CD14-positive monocyte (primary cell): ENCODE measurements around the gene RABL6. TPM values are rescaled to one million over a fixed set of nuclear protein-coding genes. Genes with fewer than 3 reads are reported as not detected.
A peak's percentile ranks its signal among the peaks of the same experiment; 100 is the strongest.

Experiments
- DNase-seq, 3 donors: peaks; one replicate each; pipeline ENCODE4 v3.0.0-alpha.2; 2011 to 2022
- H2AFZ ChIP-seq: 2 replicates; pipeline ENCODE4 v1.6.0; 2012; ENCODE audit warnings: mild to moderate bottlenecking, low read depth, low read length, inconsistent platforms; ENCODE audit not compliant: insufficient read depth, poor library complexity, severe bottlenecking
- H3K27ac ChIP-seq, 2 donors: 1 replicate in 1 of 2; 2 replicates in 1 of 2; pipeline ENCODE4 v1.5.1; 2012 to 2013; ENCODE audit warnings: low read length in 2 of 2, control low read depth in 1 of 2, inconsistent platforms in 1 of 2, low read depth in 1 of 2, mild to moderate bottlenecking in 1 of 2
- H3K27me3 ChIP-seq, 2 donors: one replicate each; pipeline versions ENCODE4 v1.6.0 to v1.6.1; 2011 to 2013; ENCODE audit warnings: low read length in 2 of 2; ENCODE audit not compliant: control insufficient read depth in 2 of 2, insufficient read depth in 2 of 2
- H3K36me3 ChIP-seq, 2 donors: replicated peaks in 1 of 2; 1 replicate in 1 of 2; 2 replicates in 1 of 2; pipeline versions ENCODE4 v1.5.1 to v1.6.1; 2012 to 2013; ENCODE audit warnings: low read length in 2 of 2, control low read depth in 1 of 2, inconsistent platforms in 1 of 2, mild to moderate bottlenecking in 1 of 2; ENCODE audit not compliant: insufficient read depth in 2 of 2, control insufficient read depth in 1 of 2
- H3K4me1 ChIP-seq, 2 donors: 1 replicate in 1 of 2; 2 replicates in 1 of 2; pipeline versions ENCODE4 v1.5.1 to v1.6.1; 2012 to 2013; ENCODE audit warnings: low read length in 2 of 2, control low read depth in 1 of 2, inconsistent platforms in 1 of 2, mild to moderate bottlenecking in 1 of 2, moderate library complexity in 1 of 2; ENCODE audit not compliant: insufficient read depth in 2 of 2, control insufficient read depth in 1 of 2
- H3K4me2 ChIP-seq: replicated peaks from 2 replicates; pipeline ENCODE3; 2012; ENCODE audit warnings: low read length, moderate library complexity, mild to moderate bottlenecking; ENCODE audit not compliant: poor library complexity, severe bottlenecking; ENCODE audit errors: extremely low read depth
- H3K4me3 ChIP-seq, 3 experiments: fragments of 200-600 bp in 1 of 3; sonication (generic) in 1 of 3; replicated peaks in 1 of 3; 1 replicate in 2 of 3; 2 replicates in 1 of 3; pipeline ENCODE4 v1.5.1; 2011 to 2013; ENCODE audit warnings: low read length in 3 of 3, mild to moderate bottlenecking in 3 of 3, control low read depth in 2 of 3, low read depth in 2 of 3, inconsistent platforms in 1 of 3, moderate library complexity in 1 of 3
- H3K79me2 ChIP-seq: 2 replicates; pipeline ENCODE4 v1.6.0; 2012; ENCODE audit warnings: mild to moderate bottlenecking, control low read depth, inconsistent platforms, low read length, moderate library complexity; ENCODE audit not compliant: insufficient read depth
- H3K9ac ChIP-seq: 2 replicates; pipeline ENCODE4 v1.6.0; 2017; ENCODE audit warnings: low read length, mild to moderate bottlenecking; ENCODE audit not compliant: insufficient read depth, poor library complexity, severe bottlenecking
- H3K9me3 ChIP-seq, 2 donors: replicated peaks in 1 of 2; 1 replicate in 1 of 2; 2 replicates in 1 of 2; pipeline versions ENCODE4 v1.5.1 to v1.6.1; 2012 to 2013; ENCODE audit warnings: low read length in 2 of 2, control low read depth in 1 of 2; ENCODE audit not compliant: control insufficient read depth in 1 of 2, insufficient read depth in 1 of 2
- H4K20me1 ChIP-seq: 2 replicates; pipeline ENCODE4 v1.6.0; 2012; ENCODE audit warnings: mild to moderate bottlenecking, low read length, control low read depth, moderate library complexity; ENCODE audit not compliant: insufficient read depth
- H3K27ac Mint-ChIP-seq, 7 donors: one replicate each; pipeline ENCODE4 v1.8.0; 2020; ENCODE audit warnings: mild to moderate bottlenecking in 7 of 7, mixed read lengths in 7 of 7, moderate library complexity in 6 of 7, inconsistent platforms in 2 of 7
- H3K27me3 Mint-ChIP-seq, 3 donors: one replicate each; pipeline ENCODE4 v1.8.0; 2021 to 2022; ENCODE audit warnings: low read depth in 3 of 3, mild to moderate bottlenecking in 3 of 3, mixed read lengths in 3 of 3, moderate library complexity in 3 of 3, inconsistent platforms in 1 of 3
- H3K36me3 Mint-ChIP-seq, 2 donors: one replicate each; pipeline ENCODE4 v1.8.0; 2020; ENCODE audit warnings: mixed read lengths in 2 of 2, inconsistent platforms in 1 of 2, mild to moderate bottlenecking in 1 of 2
- H3K4me1 Mint-ChIP-seq: one replicate; pipeline ENCODE4 v1.8.0; 2020; ENCODE audit warnings: mild to moderate bottlenecking, mixed read lengths
- H3K4me3 Mint-ChIP-seq, 2 donors: one replicate each; pipeline ENCODE4 v1.8.0; 2020; ENCODE audit warnings: mild to moderate bottlenecking in 2 of 2, mixed read lengths in 2 of 2, moderate library complexity in 1 of 2
- H3K9me3 Mint-ChIP-seq, 7 donors: one replicate each; pipeline ENCODE4 v1.8.0; 2020 to 2022; ENCODE audit warnings: mixed read lengths in 7 of 7, mild to moderate bottlenecking in 6 of 7, moderate library complexity in 6 of 7, inconsistent platforms in 2 of 7
- WGBS: methylation state at CpG from one replicate; pipeline ENCODE4 v1.1.5; 2013; ENCODE audit warnings: missing lambda C conversion rate; ENCODE audit not compliant: insufficient coverage; 5-methylcytosine and 5-hydroxymethylcytosine counted together
- intact Hi-C, 2 donors: fragments of 100-400 bp; cut with micrococcal nuclease; formaldehyde crosslinking; loops; one replicate each; pipeline versions ENCODE4 v1.15.0 to v1.15.1; 2023
- polyA plus RNA-seq, 3 donors: library from polyadenylated mRNA; depleted of rRNA in 1 of 3; unstranded in 2 of 3; stranded (reverse) in 1 of 3; fragments of 300-500 nt in 2 of 3; fragments of >200 nt in 1 of 3; fragmentation: Illumina TruSeq in 2 of 3; gene quantifications; 1 replicate in 2 of 3; 2 replicates in 1 of 3; pipeline ENCODE4 v1.2.3, GENCODE V29; 2012 to 2021
- TF ChIP-seq, protein P1 (sequence below): fragments of 200-600 bp; IDR thresholded peaks from one replicate; pipeline ENCODE4 v1.8.0; 2022; ENCODE audit warnings: antibody characterized with exemption, mild to moderate bottlenecking

Gene RABL6
- polyA plus RNA-seq, 3 donors, result 6.7 to 30.9 (median 8.1) TPM

DNA sequence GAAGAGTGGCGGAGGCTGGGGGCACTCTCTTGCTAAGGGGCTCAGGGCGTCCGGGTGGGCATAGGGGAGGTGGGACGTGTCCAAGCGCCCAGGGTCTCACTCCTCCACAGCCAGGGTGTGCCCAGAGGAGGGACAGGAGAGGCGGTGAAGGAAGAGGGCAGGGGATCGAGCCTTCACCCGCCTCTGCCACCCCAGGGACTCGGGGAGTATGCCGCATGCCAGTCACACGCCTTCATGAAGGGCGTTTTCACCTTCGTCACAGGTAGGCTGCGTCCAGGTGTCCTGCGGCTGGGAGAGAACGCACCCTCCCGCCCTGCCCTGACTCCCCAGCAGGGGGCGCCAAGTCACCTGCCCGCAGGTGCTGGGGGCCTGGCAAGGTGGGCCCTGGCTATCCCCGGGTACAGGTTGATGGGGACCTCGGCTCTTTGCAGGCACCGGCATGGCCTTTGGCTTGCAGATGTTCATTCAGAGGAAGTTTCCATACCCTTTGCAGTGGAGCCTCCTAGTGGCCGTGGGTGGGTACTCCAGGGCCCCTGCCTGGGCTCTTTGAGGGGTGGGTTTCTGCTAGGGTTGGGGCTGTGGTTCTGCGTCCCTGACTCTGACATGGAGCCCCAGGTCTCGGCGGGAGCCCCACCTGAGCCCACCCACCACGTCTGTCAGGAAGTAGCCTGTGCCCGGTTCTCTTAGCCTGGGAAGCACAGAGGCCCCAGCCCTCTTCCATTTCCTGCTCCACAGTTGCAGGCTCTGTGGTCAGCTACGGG lies 16.1 kb upstream of the RABL6 start:
- under 1% methylated on average over 24 of the region's 29 CpGs for WGBS
- Mint-ChIP-seq H3K4me3 (peak overlapping the region; percentile 75 to 84), H3K36me3 (peaks cover 12% of the 10 kb centered on the region in 2 donors), H3K4me1 (peaks cover 27% of the 10 kb centered on the region), H3K27me3 (peaks cover 11 to 23% (median 15%) of the 10 kb centered on the region in 3 donors), H3K27ac (peak overlapping the region; percentile 81 to 94 (median 86)), H3K9me3 (peaks cover 0 to 2% (median 0%) of the 10 kb centered on the region in 7 donors)
- peak; percentile 41 to 61 (median 43) for DNase-seq
- Histone ChIP-seq H3K27ac (peak overlapping the region; percentile 81 to 82), H4K20me1 (peaks cover 14% of the 10 kb centered on the region), H3K4me2 (peak overlapping the region; percentile 94), H3K79me2 (peaks cover 4% of the 10 kb centered on the region), H3K4me3 (peak overlapping the region; percentile 50 to 81 (median 55)), H3K9ac (peak overlapping the region; percentile 66), H3K4me1 (peaks cover 29 to 35% of the 10 kb centered on the region in 2 donors), H2AFZ (peak overlapping the region; percentile 89), H3K9me3 (no peaks in the 10 kb centered on the region), H3K27me3 (peaks cover 0 to 13% of the 10 kb centered on the region in 2 donors), H3K36me3 (no peaks in the 10 kb centered on the region)
- TF ChIP-seq, protein P1, sequence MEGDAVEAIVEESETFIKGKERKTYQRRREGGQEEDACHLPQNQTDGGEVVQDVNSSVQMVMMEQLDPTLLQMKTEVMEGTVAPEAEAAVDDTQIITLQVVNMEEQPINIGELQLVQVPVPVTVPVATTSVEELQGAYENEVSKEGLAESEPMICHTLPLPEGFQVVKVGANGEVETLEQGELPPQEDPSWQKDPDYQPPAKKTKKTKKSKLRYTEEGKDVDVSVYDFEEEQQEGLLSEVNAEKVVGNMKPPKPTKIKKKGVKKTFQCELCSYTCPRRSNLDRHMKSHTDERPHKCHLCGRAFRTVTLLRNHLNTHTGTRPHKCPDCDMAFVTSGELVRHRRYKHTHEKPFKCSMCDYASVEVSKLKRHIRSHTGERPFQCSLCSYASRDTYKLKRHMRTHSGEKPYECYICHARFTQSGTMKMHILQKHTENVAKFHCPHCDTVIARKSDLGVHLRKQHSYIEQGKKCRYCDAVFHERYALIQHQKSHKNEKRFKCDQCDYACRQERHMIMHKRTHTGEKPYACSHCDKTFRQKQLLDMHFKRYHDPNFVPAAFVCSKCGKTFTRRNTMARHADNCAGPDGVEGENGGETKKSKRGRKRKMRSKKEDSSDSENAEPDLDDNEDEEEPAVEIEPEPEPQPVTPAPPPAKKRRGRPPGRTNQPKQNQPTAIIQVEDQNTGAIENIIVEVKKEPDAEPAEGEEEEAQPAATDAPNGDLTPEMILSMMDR, result peak; percentile 99
- intact Hi-C loops, result loop anchor here (2.0 to 5.0 kb wide), 4 partner anchors 15 to 309 kb away; partner anchors contain the start of genes PAXX (in 1 of the 2), PHPT1 (in 1 of the 2), RABL6 (in 1 of the 2) and SEC16A (in 1 of the 2)

DNA sequence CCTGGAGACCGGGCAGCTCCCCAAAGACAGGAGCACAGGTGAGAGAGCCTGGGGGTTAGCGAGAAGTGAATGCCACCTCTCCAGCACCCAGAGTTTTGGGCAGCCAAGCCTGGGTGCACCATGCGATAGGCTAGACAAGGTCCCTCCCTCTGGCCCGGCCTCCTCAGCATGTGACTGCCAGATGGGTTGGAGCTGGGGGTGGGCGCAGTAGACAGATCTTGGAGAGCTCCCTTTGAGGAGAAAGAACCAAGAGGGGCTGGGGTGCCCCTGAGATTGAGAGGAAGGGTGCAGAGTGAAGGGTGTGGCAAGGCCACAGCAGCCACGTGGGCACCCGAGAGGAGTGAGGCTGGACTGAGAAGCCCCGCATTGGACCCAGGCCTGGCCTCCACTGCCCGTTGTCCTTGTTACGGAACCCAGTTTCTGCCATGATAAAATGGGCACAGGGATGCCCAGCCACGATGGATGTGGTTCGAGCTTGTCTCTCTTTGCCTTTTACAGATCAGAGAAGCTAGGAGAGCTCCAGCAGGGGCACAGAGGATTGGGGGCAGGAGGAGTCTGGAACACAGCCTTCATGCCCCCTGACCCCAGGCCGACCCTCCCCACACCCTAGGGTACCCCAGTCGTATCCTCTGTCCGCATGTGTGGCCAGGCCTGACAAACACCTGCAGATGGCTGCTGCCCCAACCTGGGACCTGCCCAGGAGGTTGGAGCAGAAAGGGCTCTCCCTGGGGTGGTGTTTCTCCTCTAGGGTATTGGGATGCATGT lies 15.2 kb upstream of the RABL6 start:
- Mint-ChIP-seq H3K4me1 (peaks cover 27% of the 10 kb centered on the region), H3K9me3 (peaks cover 0 to 4% (median 0%) of the 10 kb centered on the region in 7 donors), H3K36me3 (peaks cover 12% of the 10 kb centered on the region in 2 donors), H3K4me3 (peak overlapping the region in 1 of 2 donors; percentile 84), H3K27ac (peak overlapping the region in 4 of 7 donors; percentile 31 to 85 (median 79)), H3K27me3 (peaks cover 19 to 31% (median 23%) of the 10 kb centered on the region in 3 donors)
- Histone ChIP-seq H4K20me1 (peaks cover 14% of the 10 kb centered on the region), H3K4me3 (peak overlapping the region in 1 of 3 experiments; percentile 81), H3K9ac (no peak overlapping the region), H3K36me3 (no peaks in the 10 kb centered on the region), H2AFZ (no peak overlapping the region), H3K79me2 (peaks cover 4% of the 10 kb centered on the region), H3K9me3 (no peaks in the 10 kb centered on the region), H3K4me1 (peaks cover 29 to 35% of the 10 kb centered on the region in 2 donors), H3K27ac (peak overlapping the region in 1 of 2 donors; percentile 1), H3K27me3 (peaks cover 0 to 20% of the 10 kb centered on the region in 2 donors), H3K4me2 (peak overlapping the region; percentile 94)
- no peak for DNase-seq
- TF ChIP-seq, protein P1, result no peak
- intact Hi-C loops, result loop anchor here in 1 of 2 donors (5.0 kb wide), 1 partner anchor 55 kb away; the partner anchor contains the start of gene PHPT1
- 72% methylated on average over 8 of the region's 15 CpGs for WGBS
